ENCODE data around the gene KCNE2. TPM values are rescaled to one million over a fixed set of nuclear protein-coding genes. Genes with fewer than 3 reads are reported as not detected.
A peak's percentile ranks its signal among the peaks of the same experiment; 100 is the strongest.
"Not testable (repeated sequence)": the region's sequence is repeated elsewhere in the genome, so short reads cannot be mapped to it uniquely, and the experiment has no call there.

KCNE2 gene
- total RNA-seq, 1 donor from 2014 or later: not detected

DNA sequence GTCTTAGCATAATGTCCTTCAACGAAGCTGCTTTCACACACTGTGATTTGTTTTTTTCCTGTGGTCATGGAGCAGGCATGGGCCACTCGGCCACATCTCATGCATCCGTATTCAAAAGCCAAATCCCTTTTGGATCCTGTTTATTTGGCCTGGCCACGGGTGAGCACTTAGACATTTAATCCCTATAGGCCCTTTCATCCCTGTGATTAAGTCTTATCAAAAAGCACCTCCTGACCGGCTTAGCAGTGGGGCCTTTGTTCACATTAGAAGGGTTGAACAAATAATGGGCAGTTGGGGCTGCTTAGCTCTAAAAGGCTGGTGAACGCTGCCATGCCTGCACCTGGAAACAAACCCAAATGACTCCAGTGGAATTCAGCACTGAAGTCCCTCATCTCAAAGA, 2.0 kb downstream of the KCNE2 start:
- no peaks in the 10 kb centered on the region for H3K9me3 ChIP-seq (replicated peaks)
- H3K4me1 ChIP-seq: peaks cover 5% of the 10 kb centered on the region
- TF ChIP-seq, protein P1, sequence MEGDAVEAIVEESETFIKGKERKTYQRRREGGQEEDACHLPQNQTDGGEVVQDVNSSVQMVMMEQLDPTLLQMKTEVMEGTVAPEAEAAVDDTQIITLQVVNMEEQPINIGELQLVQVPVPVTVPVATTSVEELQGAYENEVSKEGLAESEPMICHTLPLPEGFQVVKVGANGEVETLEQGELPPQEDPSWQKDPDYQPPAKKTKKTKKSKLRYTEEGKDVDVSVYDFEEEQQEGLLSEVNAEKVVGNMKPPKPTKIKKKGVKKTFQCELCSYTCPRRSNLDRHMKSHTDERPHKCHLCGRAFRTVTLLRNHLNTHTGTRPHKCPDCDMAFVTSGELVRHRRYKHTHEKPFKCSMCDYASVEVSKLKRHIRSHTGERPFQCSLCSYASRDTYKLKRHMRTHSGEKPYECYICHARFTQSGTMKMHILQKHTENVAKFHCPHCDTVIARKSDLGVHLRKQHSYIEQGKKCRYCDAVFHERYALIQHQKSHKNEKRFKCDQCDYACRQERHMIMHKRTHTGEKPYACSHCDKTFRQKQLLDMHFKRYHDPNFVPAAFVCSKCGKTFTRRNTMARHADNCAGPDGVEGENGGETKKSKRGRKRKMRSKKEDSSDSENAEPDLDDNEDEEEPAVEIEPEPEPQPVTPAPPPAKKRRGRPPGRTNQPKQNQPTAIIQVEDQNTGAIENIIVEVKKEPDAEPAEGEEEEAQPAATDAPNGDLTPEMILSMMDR (IDR thresholded peaks at IDR 0.05; ENCODE audit: borderline replicate concordance): no peak
- DNase-seq: no peak
- no peak overlapping the region for H3K27ac ChIP-seq (replicated peaks)
- peaks cover 5% of the 10 kb centered on the region for H3K27me3 ChIP-seq (ENCODE audit: low read depth)
- intact Hi-C loops (cut with micrococcal nuclease): no loop called here
- H3K36me3 ChIP-seq: no peaks in the 10 kb centered on the region
- no peak overlapping the region for H3K4me3 ChIP-seq

DNA sequence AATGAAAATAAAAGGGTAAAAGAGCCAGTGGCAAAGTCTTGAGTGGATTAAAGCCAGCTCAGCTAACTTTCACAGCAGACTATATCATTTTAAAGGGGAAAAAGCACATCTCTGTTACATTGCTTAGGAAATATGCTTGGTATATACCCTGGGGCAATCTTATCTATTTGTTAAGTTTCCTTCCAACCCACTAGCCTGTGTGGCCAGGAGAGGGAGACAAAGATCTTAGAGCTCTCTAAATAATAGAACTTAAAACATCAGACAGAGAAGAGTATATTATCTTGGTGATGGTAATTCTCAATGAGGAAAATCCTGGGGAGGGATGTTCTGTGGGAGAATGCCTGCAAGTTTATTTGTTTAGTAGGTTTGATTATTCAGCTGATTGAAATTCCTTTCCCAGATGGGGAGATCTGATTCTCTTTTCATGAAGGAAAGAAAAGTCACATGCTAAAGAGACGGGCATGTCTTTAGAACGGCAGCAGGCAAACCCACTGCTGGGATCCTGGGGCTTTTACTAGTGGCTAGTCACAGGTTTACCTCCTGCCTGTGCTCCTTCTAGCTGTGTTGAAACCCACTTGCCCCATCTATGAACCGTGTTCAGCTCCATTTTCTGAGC, 3.6 kb downstream of the KCNE2 start:
- H3K27me3 ChIP-seq (ENCODE audit: low read depth): no peaks in the 10 kb centered on the region
- H3K4me1 ChIP-seq: peaks cover 2% of the 10 kb centered on the region
- TF ChIP-seq, protein P1 (IDR thresholded peaks at IDR 0.05; ENCODE audit: borderline replicate concordance): peak; percentile 73
- H3K27ac ChIP-seq (replicated peaks): no peak overlapping the region
- intact Hi-C loops (cut with micrococcal nuclease): no loop called here
- no peaks in the 10 kb centered on the region for H3K9me3 ChIP-seq (replicated peaks)
- H3K36me3 ChIP-seq: no peaks in the 10 kb centered on the region
- H3K4me3 ChIP-seq: no peak overlapping the region
- no peak for DNase-seq

DNA sequence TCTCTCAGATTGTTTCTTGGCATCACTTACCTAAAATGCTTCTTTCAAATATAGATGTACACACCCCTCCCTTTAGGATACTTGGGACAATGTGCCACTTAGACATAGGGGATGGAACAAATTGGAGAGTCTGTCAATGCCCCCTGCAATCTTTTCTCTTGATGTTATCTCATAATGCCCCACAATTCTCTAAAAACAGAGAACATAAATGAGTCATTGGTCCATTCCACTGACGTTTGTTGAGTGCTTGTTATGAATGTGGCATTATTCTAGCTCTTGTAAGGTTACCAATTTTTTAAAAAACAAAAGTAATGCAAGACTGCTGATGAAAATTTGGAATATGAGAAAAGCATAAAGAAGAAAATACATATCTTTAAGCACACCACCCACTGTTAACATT, 5.9 kb downstream of the KCNE2 start:
- intact Hi-C loops (cut with micrococcal nuclease): no loop called here
- Histone ChIP-seq H3K27ac (replicated peaks) (no peak overlapping the region), H3K9me3 (replicated peaks) (no peaks in the 10 kb centered on the region), H3K36me3 (no peaks in the 10 kb centered on the region), H3K4me3 (no peak overlapping the region), H3K27me3 (ENCODE audit: low read depth) (no peaks in the 10 kb centered on the region), H3K4me1 (peaks cover 2% of the 10 kb centered on the region)
- DNase-seq: no peak
- TF ChIP-seq, protein P1 (IDR thresholded peaks at IDR 0.05; ENCODE audit: borderline replicate concordance): no peak

DNA sequence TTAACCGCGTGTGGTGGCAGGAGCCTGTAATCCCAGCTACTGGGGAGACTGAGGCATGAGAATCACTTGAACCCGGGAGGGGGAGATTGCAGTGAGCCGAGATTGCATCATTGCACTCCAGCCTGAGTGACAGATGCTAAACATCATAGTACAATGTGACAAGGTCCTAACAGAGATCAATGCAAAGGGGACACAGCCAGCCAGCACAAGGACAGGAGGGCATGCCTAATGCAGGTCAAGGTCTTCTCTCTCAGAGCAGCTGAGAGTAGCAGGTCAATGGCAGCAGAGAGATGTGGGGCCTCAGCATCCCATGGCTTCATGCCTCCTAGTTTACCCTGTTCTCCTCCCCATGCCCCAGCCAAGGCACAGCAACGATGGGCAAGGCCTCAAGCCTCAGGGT, 8.5 kb downstream of the KCNE2 start:
- no peaks in the 10 kb centered on the region for H3K9me3 ChIP-seq (replicated peaks)

DNA sequence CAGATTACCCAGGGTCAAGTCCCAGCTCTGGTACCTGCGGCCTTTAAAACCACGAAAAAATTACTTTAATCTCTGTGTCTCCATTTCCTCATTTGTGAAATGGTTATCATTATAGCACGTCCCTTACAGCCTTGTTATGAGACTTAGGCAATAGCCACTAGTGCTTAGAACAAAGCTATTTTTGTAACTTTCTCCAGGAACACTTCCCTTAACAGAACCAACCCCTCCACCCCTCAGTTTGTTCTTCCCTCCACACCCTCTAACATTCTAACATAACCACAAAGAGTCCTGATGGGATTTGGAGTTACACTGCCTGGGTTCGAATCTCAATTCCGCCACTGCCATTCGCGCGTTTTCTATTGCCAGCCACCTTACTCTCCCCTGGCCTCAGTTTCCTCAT, 10.7 kb downstream of the KCNE2 start:
- H3K27me3 ChIP-seq (ENCODE audit: low read depth); H3K4me1 ChIP-seq; H3K27ac ChIP-seq (replicated peaks); H3K36me3 ChIP-seq; intact Hi-C loops (cut with micrococcal nuclease); DNase-seq; H3K9me3 ChIP-seq (replicated peaks); H3K4me3 ChIP-seq: not testable (repeated sequence)

More for the DNA sequence above, 8.5 kb downstream of the KCNE2 start:
- H3K27ac ChIP-seq (replicated peaks): no peak overlapping the region
- no peaks in the 10 kb centered on the region for H3K36me3 ChIP-seq
- intact Hi-C loops (cut with micrococcal nuclease): no loop called here
- no peak overlapping the region for H3K4me3 ChIP-seq
- TF ChIP-seq, protein P1 (IDR thresholded peaks at IDR 0.05; ENCODE audit: borderline replicate concordance): no peak
- H3K4me1 ChIP-seq: no peaks in the 10 kb centered on the region
- no peaks in the 10 kb centered on the region for H3K27me3 ChIP-seq (ENCODE audit: low read depth)
- DNase-seq: no peak

DNA sequence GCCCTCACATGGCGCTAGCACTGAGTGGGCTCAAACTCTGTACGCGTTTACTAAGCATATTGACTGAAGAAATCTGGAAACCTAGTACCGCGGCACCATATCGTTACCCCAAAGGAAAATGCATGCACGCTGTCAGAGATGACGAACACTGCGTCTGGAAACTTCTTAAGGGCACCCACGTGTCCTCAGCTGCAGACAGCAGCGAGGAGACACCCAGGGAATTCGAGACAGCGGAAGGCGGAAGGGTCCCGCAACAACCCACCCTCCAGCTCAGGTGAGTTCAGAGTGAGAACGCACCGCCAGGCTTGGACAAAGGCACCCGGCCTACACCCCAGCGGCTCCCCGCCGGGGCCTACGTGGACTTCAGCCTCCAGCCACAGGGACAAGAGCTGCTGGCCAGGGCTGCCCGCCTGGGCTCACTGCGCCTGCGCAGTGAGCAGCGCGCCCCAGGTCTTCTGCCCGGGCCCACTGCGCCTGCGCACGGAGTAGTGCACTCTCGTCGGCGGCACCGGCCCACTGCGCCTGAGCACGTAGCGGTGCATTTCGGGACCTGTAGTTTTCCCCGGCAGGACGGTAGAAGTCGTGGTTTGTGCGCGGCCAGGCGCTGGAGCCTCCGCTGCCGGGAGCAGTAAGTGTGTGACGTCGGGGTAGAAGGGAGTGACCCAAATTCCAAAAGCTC, 11.3 kb downstream of the KCNE2 start, which contains the start of gene SMIM11:
SMIM11 (plus strand) TSS at position 568 of the 679 bp plus-strand sequence. CDS start 3,998 bp downstream, outside the sequence.
- H3K4me1 ChIP-seq; H3K36me3 ChIP-seq; H3K9me3 ChIP-seq (replicated peaks); DNase-seq; H3K4me3 ChIP-seq; intact Hi-C loops (cut with micrococcal nuclease); H3K27me3 ChIP-seq (ENCODE audit: low read depth); H3K27ac ChIP-seq (replicated peaks): not testable (repeated sequence)

DNA sequence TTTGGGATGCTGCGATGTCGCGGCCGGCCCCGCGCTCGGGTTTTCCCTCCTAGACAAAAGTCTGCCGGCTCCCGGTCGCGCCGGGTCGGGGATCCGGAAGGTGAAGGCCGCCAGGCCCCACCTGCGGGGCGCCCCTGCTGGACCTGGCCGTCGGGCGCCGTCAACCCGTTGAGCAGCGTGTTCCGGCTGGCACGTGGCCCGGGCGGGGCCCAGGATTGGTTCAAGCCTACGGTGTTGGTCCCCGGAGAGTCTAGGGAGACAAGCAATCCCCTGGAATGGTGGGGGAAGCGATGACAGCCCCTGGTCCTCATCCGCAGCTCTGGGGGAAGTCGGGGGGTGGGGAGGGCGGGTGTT, 11.8 kb downstream of the KCNE2 start:
- DNase-seq; intact Hi-C loops (cut with micrococcal nuclease): not testable (repeated sequence)

DNA sequence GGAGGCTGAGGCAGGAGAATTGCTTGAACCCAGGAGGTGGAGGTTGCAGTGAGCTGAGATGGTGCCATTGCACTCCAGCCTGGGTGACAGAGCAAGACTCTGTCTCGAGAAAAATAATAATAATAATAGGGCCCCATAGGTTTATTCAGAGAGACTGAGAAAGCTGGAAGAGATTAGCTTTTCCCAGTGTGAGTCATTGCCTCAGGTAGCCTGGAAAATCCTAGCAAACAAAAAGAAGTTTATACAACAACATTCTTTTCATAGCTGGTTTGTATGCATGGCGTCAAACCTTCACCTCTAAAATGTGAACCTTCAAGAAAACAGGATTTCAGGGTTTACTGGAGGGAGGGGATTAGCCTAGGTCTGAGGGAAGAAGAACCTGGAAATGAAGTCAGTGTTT, 19.3 kb downstream of the KCNE2 start:
- H3K36me3 ChIP-seq; H3K27ac ChIP-seq (replicated peaks); H3K9me3 ChIP-seq (replicated peaks); DNase-seq; H3K4me1 ChIP-seq; intact Hi-C loops (cut with micrococcal nuclease); H3K4me3 ChIP-seq; H3K27me3 ChIP-seq (ENCODE audit: low read depth): not testable (repeated sequence)

More for the DNA sequence above, 11.8 kb downstream of the KCNE2 start:
- not testable (repeated sequence) for H3K4me3 ChIP-seq; H3K9me3 ChIP-seq (replicated peaks); H3K27me3 ChIP-seq (ENCODE audit: low read depth); H3K27ac ChIP-seq (replicated peaks); H3K4me1 ChIP-seq; H3K36me3 ChIP-seq

DNA sequence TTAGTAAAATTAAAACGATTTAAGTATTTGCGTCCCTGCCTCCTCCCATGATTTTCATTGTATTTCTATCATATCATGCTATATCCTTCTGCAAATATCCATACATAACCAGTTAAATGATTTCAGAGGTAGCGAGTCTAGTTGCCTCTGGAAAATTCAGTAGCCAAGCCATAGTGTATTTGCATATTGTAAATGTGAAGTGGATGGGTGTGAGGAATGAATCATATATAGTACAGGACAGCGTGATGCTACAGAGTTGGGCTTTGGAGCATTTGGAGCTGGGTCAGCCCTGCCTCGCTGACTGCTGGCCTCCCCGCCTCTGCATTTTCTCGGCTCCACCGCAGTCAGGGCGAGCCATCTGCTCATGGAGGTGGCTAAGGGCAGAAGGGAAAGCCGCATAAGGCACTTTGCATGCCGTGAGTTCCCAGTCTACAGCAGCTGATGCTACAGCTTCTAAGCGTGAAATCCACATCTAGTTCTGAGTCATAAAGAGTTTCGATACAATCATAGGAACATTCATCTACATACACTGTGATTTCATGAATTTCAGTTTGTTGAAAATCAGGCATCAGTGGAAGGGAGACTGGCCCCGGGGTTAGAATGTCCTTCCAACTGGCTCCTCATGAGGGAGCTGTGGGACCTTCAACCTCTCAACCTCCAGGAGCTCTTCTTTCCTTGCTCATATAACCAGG, 20.1 kb downstream of the KCNE2 start:
- H3K27me3 ChIP-seq (ENCODE audit: low read depth); DNase-seq; H3K4me1 ChIP-seq; H3K36me3 ChIP-seq; H3K27ac ChIP-seq (replicated peaks); H3K9me3 ChIP-seq (replicated peaks); intact Hi-C loops (cut with micrococcal nuclease); H3K4me3 ChIP-seq: not testable (repeated sequence)
